Adrenal gland (tissue), 12 donors: ENCODE results near the gene CDHR5. TPM values are rescaled to one million over a fixed set of nuclear protein-coding genes. Genes with fewer than 3 reads are reported as not detected.

Experiments used
- DNase-seq, 7 donors: peaks; one replicate each; pipeline ENCODE4 v3.0.0-alpha.2; 2019 to 2020
- H3K27ac ChIP-seq, 5 donors: fragments of 200-600 bp; sonication (generic) in 4 of 5; 1 replicate in 3 of 5; 2 replicates in 2 of 5; pipeline versions ENCODE4 v1.5.1 to v1.8.0; 2016 to 2020; ENCODE audit warnings: mild to moderate bottlenecking in 1 of 5
- H3K27me3 ChIP-seq: fragments of 200-600 bp; 2 replicates; pipeline ENCODE4 v1.8.0; 2021
- H3K36me3 ChIP-seq, 2 donors: fragments of 200-600 bp; replicated peaks in 1 of 2; 1 replicate in 1 of 2; 2 replicates in 1 of 2; pipeline versions ENCODE4 v1.5.1 to v1.8.0; 2018 to 2022
- H3K4me1 ChIP-seq, 2 donors: fragments of 200-600 bp; replicated peaks in 1 of 2; 1 replicate in 1 of 2; 2 replicates in 1 of 2; pipeline versions ENCODE4 v1.5.1 to v1.8.0; 2018 to 2021
- H3K4me3 ChIP-seq, 4 donors: fragments of 200-600 bp; sonication (generic) in 3 of 4; one replicate each; pipeline ENCODE4 v1.5.1; 2016 to 2018
- H3K9me3 ChIP-seq, 3 donors: fragments of 200-600 bp; sonication (generic) in 1 of 3; replicated peaks in 1 of 3; 1 replicate in 2 of 3; 2 replicates in 1 of 3; pipeline versions ENCODE4 v1.5.1 to v1.8.0; 2016 to 2021
- CTCF ChIP-seq, 6 experiments: fragments of 450-650 bp in 4 of 6; fragments of 200-600 bp in 2 of 6; sonication (generic) in 1 of 6; IDR thresholded peaks; 1 replicate in 5 of 6; 2 replicates in 1 of 6; pipeline versions ENCODE4 v1.5.1 to v1.8.0; 2016 to 2021; ENCODE audit warnings: antibody characterized with exemption in 6 of 6, mild to moderate bottlenecking in 2 of 6, moderate library complexity in 1 of 6
- POLR2A ChIP-seq, 2 donors: fragments of 450-650 bp; IDR thresholded peaks; one replicate each; pipeline ENCODE4 v1.6.1; 2017; ENCODE audit warnings: antibody characterized with exemption in 2 of 2, mild to moderate bottlenecking in 2 of 2, moderate library complexity in 1 of 2
- WGBS, 4 donors: extraction: QIAGEN DNeasy Blood & Tissue Kit in 2 of 4; methylation state at CpG; one replicate each; pipeline versions ENCODE4 v1.1.5 to v1.1.7; 2013 to 2017; 5-methylcytosine and 5-hydroxymethylcytosine counted together
- intact Hi-C, 2 donors: fragments of 100-400 bp; cut with DNase I; formaldehyde crosslinking; loops; one replicate each; pipeline versions ENCODE4 v1.14.1 to v1.15.0; 2022 to 2023
- polyA plus RNA-seq, 3 donors: library from polyadenylated mRNA; stranded (reverse); fragments of 200-250 nt in 2 of 3; fragments of 350-450 nt in 1 of 3; fragmentation: Illumina TruSeq in 1 of 3; extraction: RNeasy Lipid Tissue Mini Kit (QIAGEN cat#74804) in 1 of 3; gene quantifications; one replicate each; pipeline ENCODE4 v1.2.3, GENCODE V29; 2013 to 2014
- total RNA-seq, 9 donors: library from RNA; depleted of rRNA in 4 of 9; stranded (reverse); fragments of >200 nt in 4 of 9; fragments of 120-200 nt in 1 of 9; fragmentation: NEBNext Ultra II Directional in 1 of 9; extraction: Animal tissue kit (Norgen Biotek cat#: 25700) in 1 of 9; gene quantifications; one replicate each; pipeline versions ENCODE4 v1.1.0 to v1.2.4, GENCODE V29; 2013 to 2023
- donor health status: healthy with polysubstance abuse.
- donor health status: Bipolar disorder and iron deficiency.
- donor health status: DM: yes; HTN: yes; CAD: no.
- donor health status: DM: no; HTN: no; CAD: no.
- donor health status: DM: no; HTN: no; CAD: no.
- donor health status: DM: yes; HTN: yes; CAD: no.

The CDHR5 gene
- total and polyA plus RNA-seq, 12 donors, result 0.31 to 5.2 (median 0.93) TPM; not detected in 1

- TF ChIP-seq CTCF (IDR thresholded peaks at IDR 0.05) (no peak), POLR2A (IDR thresholded peaks at IDR 0.05) (no peak)
- no peaks in the 10 kb centered on the region for H3K4me1 ChIP-seq
- WGBS, 4 donors, result 89 to 95% (median 89%) methylated on average over 14 to 50 of the region's 50 CpGs
- peaks cover 0 to 6% of the 10 kb centered on the region in 2 donors for H3K36me3 ChIP-seq
- no peaks in the 10 kb centered on the region for H3K9me3 ChIP-seq
- intact Hi-C loops, result no loop called here
- H3K27me3 ChIP-seq, result no peaks in the 10 kb centered on the region
- H3K4me3 ChIP-seq, result no peak overlapping the region
- H3K27ac ChIP-seq, result no peak overlapping the region
- no peak for DNase-seq
These were observed 19.3 kb upstream of the CDHR5 start for GRCh38 chr11:643849-644738.

GRCh38 chr11:643366-643765, 18.6 kb upstream of the CDHR5 start:
- intact Hi-C loops, result no loop called here
- TF ChIP-seq POLR2A (IDR thresholded peaks at IDR 0.05) (no peak), CTCF (IDR thresholded peaks at IDR 0.05) (no peak)
- DNase-seq, result no peak
- WGBS, 4 donors, result 93 to 98% (median 96%) methylated on average over 6 to 9 of the region's 9 CpGs
- no peaks in the 10 kb centered on the region for H3K27me3 ChIP-seq
- no peaks in the 10 kb centered on the region for H3K4me1 ChIP-seq
- peaks cover 0 to 6% of the 10 kb centered on the region in 2 donors for H3K36me3 ChIP-seq
- H3K9me3 ChIP-seq, result no peaks in the 10 kb centered on the region
- H3K27ac ChIP-seq, result no peak overlapping the region
- no peak overlapping the region for H3K4me3 ChIP-seq

- H3K9me3 ChIP-seq, result no peaks in the 10 kb centered on the region
- DNase-seq, result no peak
- H3K4me3 ChIP-seq, result no peak overlapping the region
- intact Hi-C loops, result no loop called here
- peaks cover 0 to 6% of the 10 kb centered on the region in 2 donors for H3K36me3 ChIP-seq
- H3K27ac ChIP-seq, result no peak overlapping the region
- WGBS, 4 donors, result 92 to 98% (median 94%) methylated on average over 19 of the region's 19 CpGs
- no peaks in the 10 kb centered on the region for H3K4me1 ChIP-seq
- TF ChIP-seq CTCF (IDR thresholded peaks at IDR 0.05), result no peak
- TF ChIP-seq POLR2A (IDR thresholded peaks at IDR 0.05), result no peak
- H3K27me3 ChIP-seq, result no peaks in the 10 kb centered on the region
These were observed 17.1 kb upstream of the CDHR5 start for GRCh38 chr11:641806-642370.

- Histone ChIP-seq H3K36me3 (peaks cover 0 to 6% of the 10 kb centered on the region in 2 donors), H3K27me3 (no peaks in the 10 kb centered on the region), H3K4me1 (no peaks in the 10 kb centered on the region), H3K27ac (no peak overlapping the region), H3K4me3 (no peak overlapping the region), H3K9me3 (no peaks in the 10 kb centered on the region)
- WGBS, 4 donors, result 48 to 88% (median 54%) methylated on average over 24 to 65 of the region's 69 CpGs
- TF ChIP-seq CTCF (IDR thresholded peaks at IDR 0.05), result no peak
- no peak for TF ChIP-seq POLR2A (IDR thresholded peaks at IDR 0.05)
- intact Hi-C loops, result no loop called here
- DNase-seq, result peak in 1 of 7 donors; percentile 25
These were observed 15.4 kb upstream of the CDHR5 start for GRCh38 chr11:640021-640706.
